ENCODE results near the gene PCDHA12.
A peak's percentile ranks its signal among the peaks of the same experiment; 100 is the strongest.
"Not testable (repeated sequence)": the region's sequence is repeated elsewhere in the genome, so short reads cannot be mapped to it uniquely, and the experiment has no call there.

Gene PCDHA12, protein sequence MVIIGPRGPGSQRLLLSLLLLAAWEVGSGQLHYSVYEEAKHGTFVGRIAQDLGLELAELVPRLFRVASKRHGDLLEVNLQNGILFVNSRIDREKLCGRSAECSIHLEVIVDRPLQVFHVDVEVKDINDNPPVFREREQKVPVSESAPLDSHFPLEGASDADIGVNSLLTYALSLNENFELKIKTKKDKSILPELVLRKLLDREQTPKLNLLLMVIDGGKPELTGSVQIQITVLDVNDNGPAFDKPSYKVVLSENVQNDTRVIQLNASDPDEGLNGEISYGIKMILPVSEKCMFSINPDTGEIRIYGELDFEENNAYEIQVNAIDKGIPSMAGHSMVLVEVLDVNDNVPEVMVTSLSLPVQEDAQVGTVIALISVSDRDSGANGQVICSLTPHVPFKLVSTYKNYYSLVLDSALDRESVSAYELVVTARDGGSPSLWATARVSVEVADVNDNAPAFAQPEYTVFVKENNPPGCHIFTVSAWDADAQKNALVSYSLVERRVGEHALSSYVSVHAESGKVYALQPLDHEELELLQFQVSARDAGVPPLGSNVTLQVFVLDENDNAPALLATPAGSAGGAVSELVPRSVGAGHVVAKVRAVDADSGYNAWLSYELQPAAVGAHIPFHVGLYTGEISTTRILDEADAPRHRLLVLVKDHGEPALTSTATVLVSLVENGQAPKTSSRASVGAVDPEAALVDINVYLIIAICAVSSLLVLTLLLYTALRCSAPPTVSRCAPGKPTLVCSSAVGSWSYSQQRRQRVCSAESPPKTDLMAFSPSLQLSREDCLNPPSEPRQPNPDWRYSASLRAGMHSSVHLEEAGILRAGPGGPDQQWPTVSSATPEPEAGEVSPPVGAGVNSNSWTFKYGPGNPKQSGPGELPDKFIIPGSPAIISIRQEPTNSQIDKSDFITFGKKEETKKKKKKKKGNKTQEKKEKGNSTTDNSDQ

DNA sequence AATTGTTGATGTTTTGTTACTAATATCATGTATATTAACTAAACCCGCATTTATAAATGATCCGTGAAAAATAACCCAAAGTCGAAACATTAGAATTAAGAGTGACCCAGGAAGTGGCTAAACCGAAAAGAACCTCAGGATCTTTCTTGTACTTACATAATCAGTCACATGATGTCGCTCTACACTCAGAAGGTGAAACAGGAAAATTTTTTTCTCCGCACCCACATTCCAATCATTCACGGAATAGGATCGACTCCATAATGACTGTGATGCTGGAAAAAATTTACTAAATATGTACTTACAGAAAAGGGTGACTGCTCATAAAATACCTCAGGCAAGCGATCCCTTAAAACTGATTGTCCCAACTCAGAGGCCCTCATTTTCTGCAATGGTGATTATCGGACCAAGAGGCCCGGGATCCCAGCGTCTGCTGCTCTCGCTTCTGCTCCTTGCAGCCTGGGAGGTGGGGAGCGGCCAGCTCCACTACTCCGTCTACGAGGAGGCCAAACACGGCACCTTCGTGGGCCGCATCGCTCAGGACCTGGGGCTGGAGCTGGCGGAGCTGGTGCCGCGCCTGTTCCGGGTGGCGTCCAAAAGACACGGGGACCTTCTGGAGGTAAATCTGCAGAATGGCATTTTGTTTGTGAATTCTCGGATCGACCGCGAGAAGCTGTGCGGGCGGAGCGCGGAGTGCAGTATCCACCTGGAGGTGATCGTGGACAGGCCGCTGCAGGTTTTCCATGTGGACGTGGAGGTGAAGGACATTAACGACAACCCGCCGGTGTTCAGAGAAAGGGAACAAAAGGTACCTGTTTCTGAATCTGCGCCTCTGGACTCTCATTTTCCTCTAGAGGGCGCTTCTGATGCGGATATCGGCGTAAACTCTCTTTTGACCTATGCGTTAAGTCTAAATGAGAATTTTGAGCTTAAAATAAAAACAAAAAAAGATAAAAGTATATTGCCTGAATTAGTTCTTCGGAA is at the start of gene PCDHA12:
PCDHA12 (plus strand) TSS at position 224 of the 981 bp plus-strand sequence; CDS start at position 389, 165 bp downstream.
- DNase-seq (ENCODE audit: low spot score): peak; percentile 61

DNA sequence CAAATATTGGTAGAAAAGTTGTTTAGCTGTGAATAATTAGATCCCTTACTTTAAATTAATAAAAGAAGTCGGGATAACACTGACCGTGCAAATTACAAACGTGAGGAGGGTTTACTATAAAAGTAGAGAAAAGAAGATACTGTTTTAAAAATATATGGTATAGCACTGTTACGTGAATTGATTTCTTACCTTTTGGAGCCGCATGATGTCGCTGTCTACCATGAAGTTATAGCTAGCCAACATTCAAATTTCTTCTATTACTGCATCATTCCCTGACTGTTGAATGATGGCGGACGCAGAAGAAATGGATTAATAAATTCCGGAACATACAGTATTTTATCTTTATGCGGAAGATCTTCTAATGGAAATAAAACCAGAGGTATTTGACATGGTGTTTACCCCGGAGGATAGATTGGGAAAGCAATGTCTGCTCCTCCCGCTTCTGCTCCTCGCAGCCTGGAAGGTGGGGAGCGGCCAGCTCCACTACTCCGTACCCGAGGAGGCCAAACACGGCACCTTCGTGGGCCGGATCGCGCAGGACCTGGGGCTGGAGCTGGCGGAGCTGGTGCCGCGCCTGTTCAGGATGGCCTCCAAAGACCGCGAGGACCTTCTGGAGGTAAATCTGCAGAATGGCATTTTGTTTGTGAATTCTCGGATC is 47.3 kb upstream of the PCDHA12 start, which contains the start of gene PCDHA6:
PCDHA6 (plus strand) TSS at position 257 of the 658 bp plus-strand sequence; CDS start at position 389, 132 bp downstream.
- no peak for DNase-seq (ENCODE audit: low spot score)

DNA sequence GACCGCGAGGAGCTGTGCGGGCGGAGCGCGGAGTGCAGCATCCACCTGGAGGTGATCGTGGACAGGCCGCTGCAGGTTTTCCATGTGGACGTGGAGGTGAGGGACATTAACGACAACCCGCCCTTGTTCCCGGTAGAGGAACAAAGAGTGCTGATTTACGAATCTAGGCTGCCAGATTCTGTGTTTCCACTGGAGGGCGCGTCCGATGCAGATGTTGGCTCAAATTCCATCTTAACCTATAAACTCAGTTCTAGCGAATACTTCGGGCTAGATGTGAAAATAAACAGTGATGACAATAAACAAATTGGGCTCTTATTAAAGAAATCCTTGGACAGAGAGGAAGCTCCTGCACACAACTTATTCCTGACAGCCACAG is 46.8 kb upstream of the PCDHA12 start:
- no peak for DNase-seq (ENCODE audit: low spot score)

DNA sequence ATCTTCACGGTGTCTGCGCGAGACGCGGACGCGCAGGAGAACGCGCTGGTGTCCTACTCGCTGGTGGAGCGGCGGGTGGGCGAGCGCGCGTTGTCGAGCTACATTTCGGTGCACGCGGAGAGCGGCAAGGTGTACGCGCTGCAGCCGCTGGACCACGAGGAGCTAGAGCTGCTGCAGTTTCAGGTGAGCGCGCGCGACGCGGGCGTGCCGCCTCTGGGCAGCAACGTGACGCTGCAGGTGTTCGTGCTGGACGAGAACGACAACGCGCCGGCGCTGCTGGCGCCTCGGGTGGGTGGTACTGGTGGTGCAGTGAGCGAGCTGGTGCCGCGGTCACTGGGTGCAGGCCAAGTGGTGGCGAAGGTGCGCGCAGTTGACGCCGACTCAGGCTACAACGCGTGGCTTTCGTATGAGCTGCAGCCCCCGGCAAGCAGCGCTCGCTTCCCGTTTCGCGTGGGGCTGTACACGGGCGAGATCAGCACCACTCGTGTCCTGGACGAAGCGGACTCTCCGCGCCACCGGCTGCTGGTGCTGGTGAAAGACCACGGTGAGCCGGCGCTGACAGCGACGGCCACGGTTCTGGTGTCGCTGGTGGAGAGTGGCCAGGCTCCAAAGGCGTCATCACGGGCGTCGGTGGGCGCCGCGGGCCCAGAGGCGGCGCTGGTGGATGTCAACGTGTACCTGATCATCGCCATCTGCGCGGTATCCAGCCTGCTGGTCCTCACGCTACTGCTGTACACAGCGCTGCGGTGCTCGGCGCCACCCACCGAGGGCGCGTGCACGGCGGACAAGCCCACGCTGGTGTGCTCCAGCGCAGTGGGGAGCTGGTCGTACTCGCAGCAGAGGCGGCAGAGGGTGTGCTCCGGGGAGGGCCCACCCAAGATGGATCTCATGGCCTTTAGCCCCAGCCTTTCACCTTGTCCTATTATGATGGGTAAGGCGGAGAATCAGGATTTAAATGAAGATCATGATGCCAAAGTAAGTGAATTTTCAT is 45.3 kb upstream of the PCDHA12 start:
- not testable (repeated sequence) for DNase-seq (ENCODE audit: low spot score)

DNA sequence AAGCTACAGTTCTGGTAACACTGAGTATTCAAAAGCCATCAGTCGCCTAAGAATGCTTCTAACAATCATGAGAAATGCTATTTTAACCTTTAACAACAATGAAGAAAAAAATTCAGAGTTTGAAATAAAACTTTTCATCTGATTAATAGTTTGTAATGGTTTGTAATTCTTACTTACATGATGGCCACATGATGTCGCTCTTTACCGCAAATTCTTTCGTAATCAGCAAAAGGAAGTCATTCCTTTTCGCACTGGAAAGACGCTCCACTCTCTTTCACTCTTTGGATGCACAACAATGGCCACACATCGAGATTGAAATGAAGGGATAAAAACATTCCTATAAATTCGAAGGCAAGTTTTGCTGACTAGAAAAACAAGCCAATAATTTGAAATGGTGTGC is 41.1 kb upstream of the PCDHA12 start, which contains the start of gene PCDHA7:
PCDHA7 (plus strand) TSS at position 277 of the 400 bp plus-strand sequence; CDS start at position 392, 115 bp downstream.
- DNase-seq (ENCODE audit: low spot score): no peak

DNA sequence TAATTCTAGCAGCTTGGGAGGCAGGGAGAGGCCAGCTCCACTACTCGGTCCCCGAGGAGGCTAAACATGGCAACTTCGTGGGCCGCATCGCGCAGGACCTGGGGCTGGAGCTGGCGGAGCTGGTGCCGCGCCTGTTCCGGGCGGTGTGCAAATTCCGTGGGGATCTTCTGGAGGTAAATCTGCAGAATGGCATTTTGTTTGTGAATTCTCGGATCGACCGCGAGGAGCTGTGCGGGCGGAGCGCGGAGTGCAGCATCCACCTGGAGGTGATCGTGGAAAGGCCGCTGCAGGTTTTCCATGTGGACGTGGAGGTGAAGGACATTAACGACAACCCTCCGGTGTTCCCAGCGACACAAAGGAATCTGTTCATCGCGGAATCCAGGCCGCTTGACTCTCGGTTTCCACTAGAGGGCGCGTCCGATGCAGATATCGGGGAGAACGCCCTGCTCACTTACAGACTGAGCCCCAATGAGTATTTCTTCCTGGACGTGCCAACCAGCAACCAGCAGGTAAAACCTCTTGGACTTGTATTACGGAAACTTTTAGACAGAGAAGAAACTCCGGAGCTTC is 40.6 kb upstream of the PCDHA12 start:
- DNase-seq (ENCODE audit: low spot score): not testable (repeated sequence)

DNA sequence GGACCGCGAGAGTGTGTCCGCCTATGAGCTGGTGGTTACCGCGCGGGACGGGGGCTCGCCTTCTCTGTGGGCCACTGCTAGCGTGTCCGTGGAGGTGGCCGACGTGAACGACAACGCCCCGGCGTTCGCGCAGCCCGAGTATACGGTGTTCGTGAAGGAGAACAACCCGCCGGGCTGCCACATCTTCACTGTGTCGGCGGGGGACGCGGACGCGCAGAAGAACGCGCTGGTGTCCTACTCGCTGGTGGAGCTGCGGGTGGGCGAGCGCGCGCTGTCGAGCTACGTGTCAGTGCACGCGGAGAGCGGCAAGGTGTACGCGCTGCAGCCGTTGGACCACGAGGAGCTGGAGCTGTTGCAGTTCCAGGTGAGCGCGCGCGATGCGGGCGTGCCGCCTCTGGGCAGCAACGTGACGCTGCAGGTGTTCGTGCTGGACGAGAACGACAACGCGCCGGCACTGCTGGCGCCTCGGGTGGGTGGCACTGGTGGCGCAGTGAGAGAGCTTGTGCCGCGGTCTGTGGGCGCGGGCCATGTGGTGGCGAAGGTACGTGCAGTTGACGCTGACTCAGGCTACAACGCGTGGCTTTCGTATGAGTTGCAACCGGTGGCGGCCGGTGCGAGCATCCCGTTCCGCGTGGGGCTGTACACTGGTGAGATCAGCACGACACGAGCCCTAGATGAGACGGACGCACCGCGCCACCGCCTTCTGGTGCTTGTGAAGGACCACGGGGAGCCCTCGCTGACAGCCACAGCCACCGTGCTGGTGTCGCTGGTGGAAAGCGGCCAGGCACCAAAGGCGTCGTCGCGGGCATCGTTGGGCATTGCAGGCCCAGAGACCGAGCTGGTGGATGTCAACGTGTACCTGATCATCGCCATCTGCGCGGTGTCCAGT is 39.2 kb upstream of the PCDHA12 start:
- DNase-seq (ENCODE audit: low spot score): no peak

DNA sequence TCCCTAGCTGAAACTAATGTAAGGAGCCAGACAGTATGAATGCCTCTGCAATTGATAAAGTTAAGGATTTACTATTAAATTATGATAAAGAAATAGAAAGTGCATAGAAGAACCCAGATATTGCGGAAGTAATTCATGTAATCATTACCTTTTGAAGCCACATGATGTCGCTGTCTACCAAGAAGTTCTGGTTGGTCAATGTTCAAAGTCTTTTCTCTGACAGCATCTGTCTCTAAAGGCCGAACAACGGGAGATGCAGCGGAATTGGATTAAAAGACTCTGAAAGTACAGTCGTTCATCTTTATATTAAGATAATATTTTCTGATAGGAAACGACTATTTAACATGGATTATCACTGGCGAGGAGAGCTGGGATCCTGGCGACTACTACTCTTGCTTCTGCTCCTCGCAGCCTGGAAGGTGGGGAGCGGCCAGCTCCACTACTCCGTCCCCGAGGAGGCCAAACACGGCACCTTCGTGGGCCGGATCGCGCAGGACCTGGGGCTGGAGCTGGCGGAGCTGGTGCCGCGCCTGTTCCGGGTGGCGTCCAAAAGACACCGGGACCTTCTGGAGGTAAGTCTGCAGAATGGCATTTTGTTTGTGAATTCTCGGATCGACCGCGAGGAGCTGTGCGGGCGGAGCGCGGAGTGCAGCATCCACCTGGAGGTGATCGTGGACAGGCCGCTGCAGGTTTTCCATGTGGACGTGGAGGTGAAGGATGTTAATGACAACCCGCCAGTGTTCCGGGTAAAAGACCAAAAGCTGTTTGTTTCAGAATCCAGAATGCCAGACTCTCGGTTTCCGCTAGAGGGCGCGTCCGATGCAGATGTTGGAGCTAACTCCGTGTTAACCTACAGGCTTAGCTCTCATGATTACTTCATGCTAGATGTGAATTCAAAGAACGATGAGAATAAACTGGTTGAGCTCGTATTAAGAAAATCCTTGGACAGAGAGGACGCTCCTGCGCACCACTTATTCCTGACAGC is 33.8 kb upstream of the PCDHA12 start, which contains the start of gene PCDHA8:
PCDHA8 (plus strand) TSS at position 210 of the 985 bp plus-strand sequence; CDS start at position 345, 135 bp downstream.
- DNase-seq (ENCODE audit: low spot score): no peak

DNA sequence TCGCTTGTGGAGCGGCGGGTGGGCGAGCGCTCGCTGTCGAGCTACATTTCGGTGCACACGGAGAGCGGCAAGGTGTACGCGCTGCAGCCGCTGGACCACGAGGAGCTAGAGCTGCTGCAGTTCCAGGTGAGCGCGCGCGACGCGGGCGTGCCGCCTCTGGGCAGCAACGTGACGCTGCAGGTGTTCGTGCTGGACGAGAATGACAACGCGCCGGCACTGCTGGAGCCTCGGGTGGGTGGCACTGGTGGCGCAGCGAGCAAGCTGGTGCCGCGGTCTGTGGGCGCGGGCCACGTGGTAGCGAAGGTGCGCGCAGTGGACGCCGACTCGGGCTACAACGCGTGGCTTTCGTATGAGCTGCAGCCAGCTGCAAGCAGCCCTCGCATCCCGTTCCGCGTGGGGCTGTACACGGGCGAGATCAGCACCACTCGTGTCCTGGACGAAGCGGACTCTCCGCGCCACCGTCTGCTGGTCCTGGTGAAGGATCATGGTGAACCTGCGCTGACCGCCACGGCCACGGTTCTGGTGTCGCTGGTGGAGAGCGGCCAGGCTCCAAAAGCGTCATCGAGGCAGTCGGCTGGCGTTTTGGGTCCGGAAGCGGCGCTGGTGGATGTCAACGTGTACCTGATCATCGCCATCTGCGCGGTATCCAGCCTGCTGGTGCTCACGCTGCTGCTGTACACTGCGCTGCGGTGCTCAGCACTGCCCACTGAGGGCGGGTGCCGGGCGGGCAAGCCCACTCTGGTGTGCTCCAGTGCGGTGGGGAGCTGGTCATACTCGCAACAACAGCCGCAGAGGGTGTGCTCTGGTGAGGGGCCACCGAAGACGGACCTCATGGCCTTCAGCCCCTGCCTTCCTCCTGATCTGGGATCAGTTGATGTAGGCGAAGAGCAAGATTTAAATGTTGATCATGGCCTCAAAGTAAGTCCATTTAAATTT is 32.0 kb upstream of the PCDHA12 start:
- no peak for DNase-seq (ENCODE audit: low spot score)

DNA sequence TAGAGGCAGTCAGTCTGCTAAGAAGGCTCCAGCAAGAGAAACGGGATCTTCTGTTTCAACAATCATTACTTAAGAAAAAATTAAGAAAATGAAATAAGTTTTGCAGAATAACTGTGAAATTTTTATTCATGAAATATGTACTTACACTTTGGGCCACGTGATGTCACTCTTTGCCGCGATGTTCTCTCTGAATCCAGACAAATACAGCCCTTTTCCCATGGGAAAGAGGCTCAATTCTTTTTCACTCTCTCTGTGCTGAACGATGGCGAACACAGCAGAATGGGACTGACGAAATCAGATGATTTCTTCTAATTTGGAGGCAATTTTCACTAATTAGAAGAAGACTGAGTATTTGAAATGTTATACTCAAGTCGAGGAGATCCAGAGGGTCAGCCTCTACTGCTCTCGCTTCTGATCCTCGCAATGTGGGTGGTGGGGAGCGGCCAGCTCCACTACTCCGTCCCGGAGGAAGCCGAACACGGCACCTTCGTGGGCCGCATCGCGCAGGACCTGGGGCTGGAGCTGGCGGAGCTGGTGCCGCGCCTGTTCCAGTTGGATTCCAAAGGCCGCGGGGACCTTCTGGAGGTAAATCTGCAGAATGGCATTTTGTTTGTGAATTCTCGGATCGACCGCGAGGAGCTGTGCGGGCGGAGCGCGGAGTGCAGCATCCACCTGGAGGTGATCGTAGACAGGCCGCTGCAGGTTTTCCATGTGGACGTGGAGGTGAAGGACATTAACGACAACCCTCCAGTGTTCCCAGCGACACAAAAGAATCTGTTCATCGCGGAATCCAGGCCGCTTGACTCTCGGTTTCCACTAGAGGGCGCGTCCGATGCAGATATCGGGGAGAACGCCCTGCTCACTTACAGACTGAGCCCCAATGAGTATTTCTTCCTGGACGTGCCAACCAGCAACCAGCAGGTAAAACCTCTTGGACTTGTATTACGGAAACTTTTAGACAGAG is 26.7 kb upstream of the PCDHA12 start, which contains the start of gene PCDHA9:
PCDHA9 (plus strand) TSS at position 244 of the 964 bp plus-strand sequence; CDS start at position 358, 114 bp downstream.
- DNase-seq (ENCODE audit: low spot score): not testable (repeated sequence)

DNA sequence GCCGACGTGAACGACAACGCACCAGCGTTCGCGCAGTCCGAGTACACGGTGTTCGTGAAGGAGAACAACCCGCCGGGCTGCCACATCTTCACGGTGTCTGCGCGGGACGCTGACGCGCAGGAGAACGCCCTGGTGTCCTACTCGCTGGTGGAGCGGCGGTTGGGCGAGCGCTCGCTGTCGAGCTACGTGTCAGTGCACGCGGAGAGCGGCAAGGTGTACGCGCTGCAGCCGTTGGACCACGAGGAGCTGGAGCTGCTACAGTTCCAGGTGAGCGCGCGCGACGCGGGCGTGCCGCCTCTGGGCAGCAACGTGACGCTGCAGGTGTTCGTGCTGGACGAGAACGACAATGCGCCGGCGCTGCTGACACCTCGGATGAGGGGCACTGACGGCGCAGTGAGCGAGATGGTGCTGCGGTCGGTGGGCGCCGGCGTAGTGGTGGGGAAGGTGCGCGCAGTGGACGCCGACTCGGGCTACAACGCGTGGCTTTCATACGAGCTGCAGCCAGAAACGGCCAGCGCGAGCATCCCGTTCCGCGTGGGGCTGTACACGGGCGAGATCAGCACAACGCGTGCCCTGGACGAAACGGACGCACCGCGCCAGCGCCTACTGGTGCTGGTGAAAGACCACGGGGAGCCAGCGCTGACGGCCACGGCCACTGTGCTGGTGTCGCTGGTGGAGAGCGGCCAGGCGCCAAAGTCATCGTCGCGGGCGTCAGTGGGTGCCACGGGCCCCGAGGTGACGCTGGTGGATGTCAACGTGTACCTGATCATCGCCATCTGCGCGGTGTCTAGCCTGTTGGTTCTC is 25.1 kb upstream of the PCDHA12 start:
- not testable (repeated sequence) for DNase-seq (ENCODE audit: low spot score)

DNA sequence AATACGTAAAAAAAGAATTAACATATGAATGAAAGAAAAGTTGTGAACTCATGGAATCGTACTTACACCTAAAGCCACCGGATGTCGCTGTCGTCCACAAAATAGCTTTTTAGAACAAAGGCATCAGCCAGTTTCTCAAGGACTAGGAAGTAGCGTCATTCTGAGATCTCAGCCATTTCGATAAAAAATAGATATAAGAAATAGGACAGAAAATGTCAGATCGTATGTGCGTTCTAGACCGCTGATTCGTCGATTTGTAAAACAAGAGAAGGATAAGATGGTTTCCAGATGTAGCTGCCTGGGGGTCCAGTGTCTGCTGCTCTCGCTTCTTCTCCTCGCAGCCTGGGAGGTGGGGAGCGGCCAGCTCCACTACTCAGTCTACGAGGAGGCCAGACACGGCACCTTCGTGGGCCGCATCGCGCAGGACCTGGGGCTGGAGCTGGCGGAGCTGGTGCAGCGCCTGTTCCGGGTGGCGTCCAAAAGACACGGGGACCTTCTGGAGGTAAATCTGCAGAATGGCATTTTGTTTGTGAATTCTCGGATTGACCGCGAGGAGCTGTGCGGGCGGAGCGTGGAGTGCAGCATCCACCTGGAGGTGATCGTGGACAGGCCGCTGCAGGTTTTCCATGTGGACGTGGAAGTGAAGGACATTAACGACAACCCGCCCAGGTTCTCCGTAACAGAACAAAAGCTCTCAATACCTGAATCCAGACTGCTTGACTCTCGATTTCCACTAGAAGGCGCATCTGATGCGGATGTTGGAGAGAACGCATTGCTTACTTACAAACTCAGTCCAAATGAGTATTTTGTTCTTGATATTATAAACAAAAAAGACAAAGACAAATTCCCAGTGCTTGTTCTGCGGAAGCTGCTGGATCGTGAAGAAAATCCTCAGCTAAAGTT is 19.1 kb upstream of the PCDHA12 start, which contains the start of gene PCDHA10:
PCDHA10 (plus strand) TSS at position 126 of the 903 bp plus-strand sequence; CDS start at position 278, 152 bp downstream.
- DNase-seq (ENCODE audit: low spot score): no peak
